ENCODE results near the gene VPS39. TPM values are rescaled to one million over a fixed set of nuclear protein-coding genes. Genes with fewer than 3 reads are reported as not detected.

The VPS39 gene
- total and polyA plus RNA-seq, 12 donors: 24.9 to 55.0 (median 48.9) TPM

GRCh38 chr15:42149493-42150218 is 58.4 kb downstream of the VPS39 start:
- WGBS, 2 donors: 86 to 92% methylated on average over 14 of the region's 14 CpGs
- TF ChIP-seq, protein P1, sequence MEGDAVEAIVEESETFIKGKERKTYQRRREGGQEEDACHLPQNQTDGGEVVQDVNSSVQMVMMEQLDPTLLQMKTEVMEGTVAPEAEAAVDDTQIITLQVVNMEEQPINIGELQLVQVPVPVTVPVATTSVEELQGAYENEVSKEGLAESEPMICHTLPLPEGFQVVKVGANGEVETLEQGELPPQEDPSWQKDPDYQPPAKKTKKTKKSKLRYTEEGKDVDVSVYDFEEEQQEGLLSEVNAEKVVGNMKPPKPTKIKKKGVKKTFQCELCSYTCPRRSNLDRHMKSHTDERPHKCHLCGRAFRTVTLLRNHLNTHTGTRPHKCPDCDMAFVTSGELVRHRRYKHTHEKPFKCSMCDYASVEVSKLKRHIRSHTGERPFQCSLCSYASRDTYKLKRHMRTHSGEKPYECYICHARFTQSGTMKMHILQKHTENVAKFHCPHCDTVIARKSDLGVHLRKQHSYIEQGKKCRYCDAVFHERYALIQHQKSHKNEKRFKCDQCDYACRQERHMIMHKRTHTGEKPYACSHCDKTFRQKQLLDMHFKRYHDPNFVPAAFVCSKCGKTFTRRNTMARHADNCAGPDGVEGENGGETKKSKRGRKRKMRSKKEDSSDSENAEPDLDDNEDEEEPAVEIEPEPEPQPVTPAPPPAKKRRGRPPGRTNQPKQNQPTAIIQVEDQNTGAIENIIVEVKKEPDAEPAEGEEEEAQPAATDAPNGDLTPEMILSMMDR (IDR thresholded peaks at IDR 0.05): no peak
- DNase-seq: no peak

DNA sequence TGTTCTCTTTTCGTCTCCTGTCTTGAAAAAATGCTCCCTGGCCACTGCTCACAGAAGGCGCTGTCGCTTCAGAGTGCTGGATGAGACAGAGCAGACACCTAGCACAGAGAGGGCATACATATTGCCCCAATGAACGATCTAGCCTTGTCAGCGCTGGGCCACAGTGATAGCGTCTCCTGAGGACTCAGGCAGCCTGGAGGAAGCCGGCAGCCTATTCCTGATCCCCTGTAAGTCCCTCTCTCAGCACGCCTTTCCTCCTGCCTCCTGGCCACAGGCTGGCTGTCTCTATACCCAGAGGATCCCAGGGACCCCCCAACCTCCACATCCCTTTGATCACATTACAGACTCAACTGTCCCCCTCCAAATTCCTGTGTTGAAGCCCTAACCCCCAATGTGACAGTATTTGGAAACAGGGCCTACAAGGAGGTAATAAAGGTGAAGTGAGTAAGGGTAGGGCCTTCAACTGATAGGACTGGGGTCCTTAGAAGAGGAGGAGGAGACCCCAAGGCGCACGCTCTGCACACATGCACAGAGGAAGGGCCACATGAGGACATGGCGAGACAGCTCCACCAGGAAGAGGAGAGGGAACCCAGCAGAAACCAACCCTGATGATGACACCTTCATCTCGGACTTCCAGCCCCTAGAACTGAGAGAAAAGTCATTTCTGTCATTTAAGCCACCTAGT is 59.2 kb downstream of the VPS39 start:
- intact Hi-C loops (cut with DNase I): no loop called here
- Histone ChIP-seq H3K4me1 (peaks cover 3 to 21% (median 9%) of the 10 kb centered on the region in 9 donors), H3K27me3 (peaks cover 0 to 5% (median 0%) of the 10 kb centered on the region in 7 donors), H3K4me3 (no peak overlapping the region), H3K9me3 (no peaks in the 10 kb centered on the region), H3K36me3 (no peaks in the 10 kb centered on the region), H3K27ac (no peak overlapping the region)
- WGBS, 2 donors: 60 to 63% methylated on average over 12 of the region's 12 CpGs
- TF ChIP-seq, protein P1 (IDR thresholded peaks at IDR 0.05): peak in 3 of 9 donors; percentile 13 to 15 (median 15)
- peak in 1 of 2 donors; percentile 22 for DNase-seq
- ATAC-seq: peak in 6 of 8 donors; percentile 31 to 68 (median 50)

More at GRCh38 chr15:42149493-42150218, 58.4 kb downstream of the VPS39 start:
- Histone ChIP-seq H3K9me3 (no peaks in the 10 kb centered on the region), H3K27ac (no peak overlapping the region), H3K4me1 (peaks cover 3 to 21% (median 9%) of the 10 kb centered on the region in 9 donors), H3K36me3 (no peaks in the 10 kb centered on the region), H3K27me3 (peaks cover 0 to 5% (median 0%) of the 10 kb centered on the region in 7 donors), H3K4me3 (no peak overlapping the region)
- intact Hi-C loops (cut with DNase I): no loop called here
- no peak for ATAC-seq

DNA sequence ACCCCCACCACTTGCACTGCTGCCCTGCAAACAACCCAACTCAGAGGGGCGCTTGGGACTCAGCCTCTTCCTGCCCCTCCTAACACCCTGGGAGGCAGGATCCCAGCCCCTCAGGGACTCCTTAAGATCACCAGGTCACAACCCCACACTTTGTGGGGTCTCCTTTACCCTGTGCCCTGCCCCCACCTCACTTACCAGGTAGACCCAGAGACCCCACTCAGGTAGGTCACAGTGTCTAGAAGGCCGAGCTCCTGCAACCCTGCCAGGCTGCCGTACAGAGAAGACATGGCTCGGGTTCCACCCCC is 60.7 kb downstream of the VPS39 start:
- H3K27me3 ChIP-seq: peaks cover 0 to 8% (median 0%) of the 10 kb centered on the region in 7 donors
- no peaks in the 10 kb centered on the region for H3K9me3 ChIP-seq
- no peaks in the 10 kb centered on the region for H3K36me3 ChIP-seq
- DNase-seq: no peak
- peaks cover 3 to 18% (median 9%) of the 10 kb centered on the region in 9 donors for H3K4me1 ChIP-seq
- intact Hi-C loops (cut with DNase I): no loop called here
- no peak overlapping the region for H3K27ac ChIP-seq
- TF ChIP-seq, protein P1 (IDR thresholded peaks at IDR 0.05): no peak
- 96 to 97% methylated on average over 4 of the region's 4 CpGs for whole genome bisulfite sequencing, 2 donors
- no peak for ATAC-seq
- H3K4me3 ChIP-seq: no peak overlapping the region

- Histone ChIP-seq H3K9me3 (no peaks in the 10 kb centered on the region), H3K27me3 (peaks cover 0 to 8% (median 0%) of the 10 kb centered on the region in 7 donors), H3K4me1 (peaks cover 0 to 13% (median 5%) of the 10 kb centered on the region in 9 donors), H3K4me3 (no peak overlapping the region), H3K36me3 (no peaks in the 10 kb centered on the region), H3K27ac (no peak overlapping the region)
- WGBS, 2 donors: 82 to 86% methylated on average over 24 of the region's 24 CpGs
- TF ChIP-seq, protein P1 (IDR thresholded peaks at IDR 0.05): no peak
- intact Hi-C loops (cut with DNase I): no loop called here
- no peak for ATAC-seq
- DNase-seq: no peak
Measured at GRCh38 chr15:42146551-42147430, 61.3 kb downstream of the VPS39 start.

Measured in heart right ventricle (tissue), 16 donors.